Measurements from ENCODE around the gene HOMER2. TPM values are rescaled to one million over a fixed set of nuclear protein-coding genes. Genes with fewer than 3 reads are reported as not detected.

HOMER2 gene
- total RNA-seq, 1 experiment from 2014 or later, result 14.2 TPM

DNA sequence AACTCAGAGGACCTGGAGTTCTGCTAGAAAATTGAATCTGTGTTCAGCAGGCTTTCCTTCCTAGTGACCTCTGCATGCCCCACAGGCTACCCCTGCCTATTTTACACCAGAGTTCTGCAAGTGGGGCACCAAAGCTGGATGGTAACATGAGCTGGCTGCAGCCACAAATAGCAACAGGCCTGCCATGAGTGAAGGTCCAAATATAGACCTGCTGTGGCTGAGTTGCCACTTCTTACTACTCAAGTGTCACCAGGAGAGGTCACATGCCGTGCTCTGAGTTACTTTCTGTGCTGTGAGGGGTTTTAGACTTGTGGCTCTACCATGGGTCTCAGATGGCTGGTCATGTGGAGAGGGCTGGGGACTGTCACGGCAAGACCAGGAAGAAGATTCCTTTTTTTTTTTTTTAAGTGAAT, 146.5 kb downstream of the HOMER2 start, which contains the start of gene FSD2:
TSS of gene FSD2 (minus strand) at position 76 of the 413 bp plus-strand sequence. CDS start 18,679 bp downstream, outside the sequence.
- Histone ChIP-seq H3K27ac (ENCODE audit: insufficient read length, low read depth, low read length) (no peak within 1 kb of the TSS), H2AK5ac (ENCODE audit: insufficient read length, low read length) (no peak within 1 kb of the TSS), H4K8ac (replicated peaks; ENCODE audit: insufficient read length, low read depth, low read length) (no peak within 1 kb of the TSS), H3K23ac (ENCODE audit: insufficient read length, low read depth, low read length) (no peak within 1 kb of the TSS), H3K9ac (ENCODE audit: extremely low read depth, insufficient read length, low read length) (no peak within 1 kb of the TSS), H2BK15ac (ENCODE audit: low read depth, low read length) (no peak within 1 kb of the TSS), H3K27me3 (ENCODE audit: insufficient read depth, low read length) (no peaks in the 10 kb centered on the region; the same call in 1 of the 2 replicates), H3K56ac (ENCODE audit: insufficient read length, low read depth, low read length) (no peak within 1 kb of the TSS), H3K23me2 (ENCODE audit: insufficient read length, low read depth, low read length, poor library complexity, severe bottlenecking) (peaks cover 6% of the 10 kb centered on the region), H3K79me2 (ENCODE audit: insufficient read depth, low read length) (no peaks in the 10 kb centered on the region), H4K20me1 (ENCODE audit: control insufficient read depth, insufficient read depth, insufficient read length) (no peaks in the 10 kb centered on the region), H3T11ph (ENCODE audit: low read length) (no peak within 1 kb of the TSS), H2BK5ac (ENCODE audit: insufficient read length, low read length) (no peak within 1 kb of the TSS), H2AFZ (ENCODE audit: low read length) (no peak within 1 kb of the TSS), H3K4me1 (ENCODE audit: insufficient read depth, low read length) (no peaks in the 10 kb centered on the region), H3K18ac (ENCODE audit: insufficient read length, low read depth, low read length) (no peak within 1 kb of the TSS), H2BK12ac (ENCODE audit: insufficient read length, low read depth, low read length) (no peak within 1 kb of the TSS), H3K14ac (ENCODE audit: insufficient read depth, low read length) (no peak within 1 kb of the TSS), H3K79me1 (ENCODE audit: insufficient read depth, low read depth, low read length, poor library complexity, severe bottlenecking) (no peaks in the 10 kb centered on the region), H3K4me2 (ENCODE audit: insufficient read depth, insufficient read length, low read length) (no peak within 1 kb of the TSS), H2BK120ac (ENCODE audit: low read depth, low read length, poor library complexity, severe bottlenecking) (no peak within 1 kb of the TSS), H4K5ac (ENCODE audit: insufficient read length, low read depth, low read length) (no peak within 1 kb of the TSS), H3K4ac (ENCODE audit: low read depth, low read length) (no peak within 1 kb of the TSS), H2BK20ac (ENCODE audit: low read depth, low read length, poor library complexity, severe bottlenecking) (no peak within 1 kb of the TSS), H4K91ac (ENCODE audit: insufficient read length, low read depth, low read length) (no peak within 1 kb of the TSS), H3K9me3 (ENCODE audit: control insufficient read depth, low read depth, low read length) (no peaks in the 10 kb centered on the region)
- Mint-ChIP-seq H3K36me3 (ENCODE audit: insufficient read depth in 1 of 3, low read depth in 3 of 3) (no peaks in the 10 kb centered on the region), H3K4me3 (no peak within 1 kb of the TSS), H3K4me1 (peaks cover 6 to 16% of the 10 kb centered on the region in 2 experiments), H3K9me3 (no peaks in the 10 kb centered on the region), H3K27me3 (ENCODE audit: low read depth) (peaks cover 32% of the 10 kb centered on the region), H3K27ac (no peak within 1 kb of the TSS)
- no peak for TF ChIP-seq CTCF (conservative IDR thresholded peaks at IDR 0.05)
- WGBS (ENCODE audit: extremely low coverage, insufficient read length, low lambda C conversion rate), result no CpG with 5 or more reads among the region's 2 CpGs
- DNase-seq, result no peak

Measured in H9 (cell line).